Pancreas (tissue), 10 donors: ENCODE data around the gene PAX8. TPM values are rescaled to one million over a fixed set of nuclear protein-coding genes. Genes with fewer than 3 reads are reported as not detected.

Source experiments
- ATAC-seq, 4 donors: fragments of 200-7000 bp; cut with Tn5 transposase; one replicate each; pipeline versions ENCODE4 v1.8.0 to v1.9.1; 2020; ENCODE audit warnings: mild to moderate bottlenecking in 4 of 4, moderate library complexity in 4 of 4
- DNase-seq, 6 donors: peaks; one replicate each; pipeline ENCODE4 v3.0.0-alpha.2; 2020
- FAIRE-seq: peaks from 2 replicates; lab custom pipeline; 2012; peaks lifted over from hg19 to GRCh38; lab: Jason Lieb, UNC
- H3K27ac ChIP-seq, 4 donors: fragments of 200-600 bp; sonication (generic); 1 replicate in 3 of 4; 2 replicates in 1 of 4; pipeline versions ENCODE4 v1.5.0 to v1.8.0; 2020
- H3K27me3 ChIP-seq, 4 donors: fragments of 200-600 bp; one replicate each; pipeline ENCODE4 v1.8.0; 2021
- H3K36me3 ChIP-seq, 3 donors: fragments of 200-600 bp; sonication (generic) in 1 of 3; one replicate each; pipeline versions ENCODE4 v1.5.0 to v1.8.0; 2020 to 2021
- H3K4me1 ChIP-seq, 3 donors: fragments of 200-600 bp; one replicate each; pipeline ENCODE4 v1.8.0; 2021
- H3K4me3 ChIP-seq, 4 donors: fragments of 200-600 bp; sonication (generic) in 2 of 4; one replicate each; pipeline versions ENCODE4 v1.5.0 to v1.8.0; 2020 to 2021
- H3K9me3 ChIP-seq, 4 donors: fragments of 200-600 bp; one replicate each; pipeline ENCODE4 v1.8.0; 2021
- CTCF ChIP-seq, 4 donors: fragments of 200-600 bp; sonication (generic) in 3 of 4; IDR thresholded peaks; one replicate each; pipeline versions ENCODE4 v1.5.0 to v1.8.0; 2021; ENCODE audit warnings: antibody characterized with exemption in 4 of 4
- WGBS, 2 donors: extraction: QIAGEN DNeasy Blood & Tissue Kit; methylation state at CpG; one replicate each; pipeline ENCODE4 v1.1.7; 2013; 5-methylcytosine and 5-hydroxymethylcytosine counted together
- intact Hi-C, 3 donors: fragments of 100-400 bp; cut with DNase I; formaldehyde crosslinking; loops; one replicate each; pipeline versions ENCODE4 v1.11.1 to v1.14.2; 2022
- polyA plus RNA-seq, 2 donors: library from polyadenylated mRNA; stranded (reverse); fragments of 200-250 nt; gene quantifications; one replicate each; pipeline ENCODE4 v1.2.3, GENCODE V29; 2013
- total RNA-seq, 6 donors: library from RNA; stranded (reverse); fragmentation: NEBNext Ultra II Directional in 4 of 6; extraction: Animal tissue kit (Norgen Biotek cat#: 25700) in 4 of 6; gene quantifications; one replicate each; pipeline versions ENCODE4 v1.2.1 to v1.2.4, GENCODE V29; 2021 to 2023
- donor health status: healthy with polysubstance abuse.
- donor health status: DM: no; HTN: no; CAD: no; lungs with moderate emphysema.
- donor health status: DM: no; HTN: no; CAD: no.
- donor health status: control.
- donor health status: control.
- donor health status: Bipolar disorder and iron deficiency.
- donor health status: DM: yes; HTN: yes; CAD: no.
- donor health status: DM: no; HTN: no; CAD: no.
- donor health status: DM: no; HTN: no; CAD: no.
- donor health status: DM: yes; HTN: yes; CAD: no.

Gene PAX8
- total and polyA plus RNA-seq, 8 donors = 0.23 to 1.1 (median 0.55) TPM; not detected in 2

- TF ChIP-seq CTCF (IDR thresholded peaks at IDR 0.05) = no peak
Observed at GRCh38 chr2:113201496-113202304, 77.0 kb downstream of the PAX8 start.

GRCh38 chr2:113200736-113201490 is 77.8 kb downstream of the PAX8 start:
- no peaks in the 10 kb centered on the region for H3K36me3 ChIP-seq
- no peak for TF ChIP-seq CTCF (IDR thresholded peaks at IDR 0.05)
- H3K27ac ChIP-seq = no peak overlapping the region
- DNase-seq (peak in 1 of 6 donors; percentile 59), FAIRE-seq (no peak), ATAC-seq (no peak)
- WGBS, 2 donors = 88% methylated on average over 17 of the region's 17 CpGs
- intact Hi-C loops = loop anchor here in 2 of 3 donors (5.0 to 10.0 kb wide), 3 partner anchors 64 to 174 kb away; no protein-coding TSS in a partner anchor
- H3K9me3 ChIP-seq = no peaks in the 10 kb centered on the region
- peaks cover 0 to 13% (median 5%) of the 10 kb centered on the region in 3 donors for H3K4me1 ChIP-seq
- no peak overlapping the region for H3K4me3 ChIP-seq
- H3K27me3 ChIP-seq = no peaks in the 10 kb centered on the region

More at GRCh38 chr2:113201496-113202304, 77.0 kb downstream of the PAX8 start:
- Histone ChIP-seq H3K36me3 (no peaks in the 10 kb centered on the region), H3K9me3 (no peaks in the 10 kb centered on the region), H3K4me1 (peaks cover 0 to 15% (median 5%) of the 10 kb centered on the region in 3 donors), H3K27me3 (no peaks in the 10 kb centered on the region), H3K4me3 (no peak overlapping the region), H3K27ac (no peak overlapping the region)
- intact Hi-C loops = loop anchor here in 2 of 3 donors (5.0 to 10.0 kb wide), 3 partner anchors 64 to 173 kb away; no protein-coding TSS in a partner anchor
- ATAC-seq (no peak), DNase-seq (no peak), FAIRE-seq (no peak)
- 78 to 83% methylated on average over 8 of the region's 8 CpGs for WGBS, 2 donors

- FAIRE-seq (no peak), DNase-seq (no peak), ATAC-seq (no peak)
- no peaks in the 10 kb centered on the region for H3K27me3 ChIP-seq
- peaks cover 0 to 13% (median 5%) of the 10 kb centered on the region in 3 donors for H3K4me1 ChIP-seq
- H3K27ac ChIP-seq = no peak overlapping the region
- no peak overlapping the region for H3K4me3 ChIP-seq
- intact Hi-C loops = loop anchor here in 2 of 3 donors (5.0 to 10.0 kb wide), 3 partner anchors 63 to 175 kb away; no protein-coding TSS in a partner anchor
- no peak for TF ChIP-seq CTCF (IDR thresholded peaks at IDR 0.05)
- H3K9me3 ChIP-seq = no peaks in the 10 kb centered on the region
- H3K36me3 ChIP-seq = no peaks in the 10 kb centered on the region
- WGBS, 2 donors = 82 to 87% methylated on average over 4 of the region's 4 CpGs
Observed at GRCh38 chr2:113200236-113200635, 78.5 kb downstream of the PAX8 start.

- 1% methylated on average over 56 to 79 of the region's 79 CpGs for WGBS, 2 donors
- Histone ChIP-seq H3K27me3 (no peaks in the 10 kb centered on the region), H3K27ac (peak overlapping the region; percentile 89 to 96 (median 94)), H3K9me3 (no peaks in the 10 kb centered on the region), H3K4me3 (peak overlapping the region; percentile 51 to 79 (median 62)), H3K36me3 (no peaks in the 10 kb centered on the region), H3K4me1 (peaks cover 0 to 13% (median 5%) of the 10 kb centered on the region in 3 donors)
- ATAC-seq = peak; percentile 90 to 93 (median 92)
- DNase-seq = peak; percentile 92 to 98 (median 93)
- intact Hi-C loops = loop anchor here in 1 of 3 donors (5.0 kb wide), 1 partner anchor 42 kb away; no protein-coding TSS in a partner anchor
- FAIRE-seq = no peak
- TF ChIP-seq CTCF (IDR thresholded peaks at IDR 0.05) = peak; percentile 93 to 98 (median 95)
Observed at GRCh38 chr2:113198790-113199612, 79.7 kb downstream of the PAX8 start.
